ENCODE results near the gene TBC1D30.

GRCh38 chr12:64918801-64919200 is 94.4 kb downstream of the TBC1D30 start:
- TF ChIP-seq, protein P1, sequence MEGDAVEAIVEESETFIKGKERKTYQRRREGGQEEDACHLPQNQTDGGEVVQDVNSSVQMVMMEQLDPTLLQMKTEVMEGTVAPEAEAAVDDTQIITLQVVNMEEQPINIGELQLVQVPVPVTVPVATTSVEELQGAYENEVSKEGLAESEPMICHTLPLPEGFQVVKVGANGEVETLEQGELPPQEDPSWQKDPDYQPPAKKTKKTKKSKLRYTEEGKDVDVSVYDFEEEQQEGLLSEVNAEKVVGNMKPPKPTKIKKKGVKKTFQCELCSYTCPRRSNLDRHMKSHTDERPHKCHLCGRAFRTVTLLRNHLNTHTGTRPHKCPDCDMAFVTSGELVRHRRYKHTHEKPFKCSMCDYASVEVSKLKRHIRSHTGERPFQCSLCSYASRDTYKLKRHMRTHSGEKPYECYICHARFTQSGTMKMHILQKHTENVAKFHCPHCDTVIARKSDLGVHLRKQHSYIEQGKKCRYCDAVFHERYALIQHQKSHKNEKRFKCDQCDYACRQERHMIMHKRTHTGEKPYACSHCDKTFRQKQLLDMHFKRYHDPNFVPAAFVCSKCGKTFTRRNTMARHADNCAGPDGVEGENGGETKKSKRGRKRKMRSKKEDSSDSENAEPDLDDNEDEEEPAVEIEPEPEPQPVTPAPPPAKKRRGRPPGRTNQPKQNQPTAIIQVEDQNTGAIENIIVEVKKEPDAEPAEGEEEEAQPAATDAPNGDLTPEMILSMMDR (IDR thresholded peaks at IDR 0.05) = no peak
- TF ChIP-seq EP300 (IDR thresholded peaks at IDR 0.05) (no peak), POLR2A (IDR thresholded peaks at IDR 0.05) (no peak), POLR2AphosphoS5 (IDR thresholded peaks at IDR 0.05) (no peak)

Data from suprapubic skin (tissue), 4 donors.